HCT116 (cell line): ENCODE data around the gene C2CD2.

Experiments used
- CTCF ChIP-seq, 3 experiments: fragments of 200-600 bp in 1 of 3; sonication (generic) in 1 of 3; IDR thresholded peaks in 2 of 3; conservative IDR thresholded peaks in 1 of 3; 2 replicates each; pipeline ENCODE4 v1.5.1; 2012 to 2017; ENCODE audit warnings: low read depth in 2 of 3, low read length in 2 of 3, antibody characterized with exemption in 1 of 3, borderline replicate concordance in 1 of 3, control low read depth in 1 of 3, mild to moderate bottlenecking in 1 of 3, mixed read lengths in 1 of 3, mixed run types in 1 of 3, moderate library complexity in 1 of 3; ENCODE audit not compliant: insufficient read depth in 1 of 3
- EZH2 ChIP-seq: fragments of 200-600 bp; sonication (generic); IDR thresholded peaks from 2 replicates; pipeline ENCODE4 v1.6.1; 2017; ENCODE audit warnings: antibody characterized with exemption, mixed run types
- EZH2phosphoT487 ChIP-seq: fragments of 200-600 bp; IDR thresholded peaks from 2 replicates; pipeline ENCODE4 v1.6.1; 2018; ENCODE audit warnings: antibody characterized with exemption, borderline replicate concordance
- JUND ChIP-seq: IDR thresholded peaks from 2 replicates; pipeline ENCODE4 v1.6.1; 2012
- MAX ChIP-seq: IDR thresholded peaks from 2 replicates; pipeline ENCODE4 v1.6.1; 2012
- POLR2A ChIP-seq: IDR thresholded peaks from 2 replicates; pipeline ENCODE4 v1.7.0; 2011; ENCODE audit warnings: borderline replicate concordance; ENCODE audit not compliant: insufficient read depth, insufficient read length; ENCODE audit errors: extremely low read depth
- SIN3A ChIP-seq: IDR thresholded peaks from 2 replicates; pipeline ENCODE4 v1.6.1; 2012; ENCODE audit warnings: low read depth
- SP1 ChIP-seq: IDR thresholded peaks from 2 replicates; pipeline ENCODE4 v1.6.1; 2012; ENCODE audit warnings: low read depth
- SRF ChIP-seq: IDR thresholded peaks from 2 replicates; pipeline ENCODE4 v1.6.1; 2012; ENCODE audit warnings: low read depth
- TCF7L2 ChIP-seq: IDR thresholded peaks from 2 replicates; pipeline ENCODE4 v1.7.0; 2011; ENCODE audit warnings: borderline replicate concordance, inconsistent platforms; ENCODE audit not compliant: insufficient read depth, insufficient read length; ENCODE audit errors: extremely low read depth
- ZNF274 ChIP-seq: fragments of 200-500 bp; sonication (Bioruptor generic); IDR thresholded peaks from 2 replicates; pipeline ENCODE4 v1.6.1; 2014; ENCODE audit warnings: mild to moderate bottlenecking, low read depth, low read length, inconsistent platforms

- no peak for TF ChIP-seq POLR2A
- no peak; the same call in 1 of the 2 replicates for TF ChIP-seq SIN3A
- no peak for TF ChIP-seq CTCF (IDR thresholded peaks at IDR 0.05 in 2 of 3, conservative IDR thresholded peaks at IDR 0.05 in 1 of 3; ENCODE audit: borderline replicate concordance in 1 of 3, insufficient read depth in 1 of 3, low read depth in 2 of 3, low read length in 2 of 3)
- no peak for TF ChIP-seq EZH2
- no peak for TF ChIP-seq SP1
- TF ChIP-seq JUND: no peak
- peak; percentile 19; the same call in 1 of the 2 replicates for TF ChIP-seq MAX
- TF ChIP-seq EZH2phosphoT487: no peak
- no peak for TF ChIP-seq ZNF274
- TF ChIP-seq SRF: no peak
- TF ChIP-seq TCF7L2: no peak
Observed at GRCh38 chr21:41877901-41878830, 75.7 kb downstream of the C2CD2 start.
